NCI-H226 (cell line): ENCODE data around the gene DDR1.
"Not testable (repeated sequence)": the region's sequence is repeated elsewhere in the genome, so short reads cannot be mapped to it uniquely, and the experiment has no call there.

ENCODE experiments used
- DNase-seq: peaks from one replicate; pipeline ENCODE4 v3.0.0-alpha.2; 2015

DDR1 gene

GRCh38 chr6:30894935-30895334 lies 10.6 kb downstream of the DDR1 start:
- no peak for DNase-seq

- DNase-seq = no peak
Measured at GRCh38 chr6:30895343-30895742, 11.0 kb downstream of the DDR1 start.

GRCh38 chr6:30896541-30896940 lies 12.2 kb downstream of the DDR1 start:
- no peak for DNase-seq

GRCh38 chr6:30897882-30898281 lies 13.6 kb downstream of the DDR1 start:
- DNase-seq = no peak

- DNase-seq = no peak
Measured at GRCh38 chr6:30898750-30899360, 14.5 kb downstream of the DDR1 start.

GRCh38 chr6:30900863-30901417 lies 16.6 kb downstream of the DDR1 start:
- DNase-seq = no peak

- no peak for DNase-seq
Measured at GRCh38 chr6:30901436-30901835, 17.1 kb downstream of the DDR1 start.

- not testable (repeated sequence) for DNase-seq
Measured at GRCh38 chr6:30902196-30902595, 17.9 kb downstream of the DDR1 start.

GRCh38 chr6:30902709-30903108 lies 18.4 kb downstream of the DDR1 start:
- no peak for DNase-seq

- DNase-seq = no peak
Measured at GRCh38 chr6:30903236-30903635, 18.9 kb downstream of the DDR1 start.

- DNase-seq = not testable (repeated sequence)
Measured at GRCh38 chr6:30907290-30907757, 23.0 kb downstream of the DDR1 start.

GRCh38 chr6:30907758-30908591 lies 23.7 kb downstream of the DDR1 start, which contains the start of gene GTF2H4:
Gene GTF2H4, plus strand, starts transcription at chr6:30908207.
- peak; percentile 100 for DNase-seq

GRCh38 chr6:30908700-30909099 lies 24.4 kb downstream of the DDR1 start:
- no peak for DNase-seq

- not testable (repeated sequence) for DNase-seq
Measured at GRCh38 chr6:30910473-30910872, 26.2 kb downstream of the DDR1 start.

GRCh38 chr6:30912746-30913520 lies 28.6 kb downstream of the DDR1 start:
- no peak for DNase-seq

- DNase-seq = no peak
Measured at GRCh38 chr6:30913721-30914075, 29.4 kb downstream of the DDR1 start.

- peak; percentile 85 for DNase-seq
Measured at GRCh38 chr6:30914076-30914853, 29.9 kb downstream of the DDR1 start, which contains the start of gene VARS2. Gene VARS2, plus strand, starts transcription at chr6:30914238. Its CDS starts 599 bp downstream, at chr6:30914837.

- no peak for DNase-seq
Measured at GRCh38 chr6:30914854-30915590, 30.7 kb downstream of the DDR1 start.

GRCh38 chr6:30915591-30915946 lies 31.2 kb downstream of the DDR1 start:
- DNase-seq = peak; percentile 10

- DNase-seq = no peak
Measured at GRCh38 chr6:30917041-30917440, 32.7 kb downstream of the DDR1 start.

GRCh38 chr6:30917487-30917886 lies 33.2 kb downstream of the DDR1 start:
- no peak for DNase-seq

- no peak for DNase-seq
Measured at GRCh38 chr6:30918670-30919069, 34.4 kb downstream of the DDR1 start.
